NCI-H2196 treated with DMSO at 0.1 percent for 48 hours (cell line): ENCODE results near the gene UGGT1.

Experiments
- DNase-seq: peaks from one replicate; lab custom pipeline; 2025; ENCODE audit not compliant: unreplicated experiment; lab: John Stamatoyannopoulos, UW

UGGT1 gene

GRCh38 chr2:128105072-128105471, 14.1 kb downstream of the UGGT1 start:
- no peak for DNase-seq

GRCh38 chr2:128108166-128108565, 17.2 kb downstream of the UGGT1 start:
- no peak for DNase-seq

- no peak for DNase-seq
Measured at GRCh38 chr2:128109243-128109642, 18.2 kb downstream of the UGGT1 start.

- DNase-seq: no peak
Measured at GRCh38 chr2:128115921-128116623, 25.1 kb downstream of the UGGT1 start.

GRCh38 chr2:128134573-128134972, 43.6 kb downstream of the UGGT1 start:
- DNase-seq: no peak

GRCh38 chr2:128137094-128137616, 46.2 kb downstream of the UGGT1 start:
- no peak for DNase-seq

GRCh38 chr2:128139624-128140023, 48.6 kb downstream of the UGGT1 start:
- DNase-seq: no peak

- no peak for DNase-seq
Measured at GRCh38 chr2:128145651-128146050, 54.7 kb downstream of the UGGT1 start.

- DNase-seq: no peak
Measured at GRCh38 chr2:128153786-128154185, 62.8 kb downstream of the UGGT1 start.

- no peak for DNase-seq
Measured at GRCh38 chr2:128154225-128154624, 63.2 kb downstream of the UGGT1 start.

GRCh38 chr2:128155970-128156369, 65.0 kb downstream of the UGGT1 start:
- DNase-seq: no peak

- DNase-seq: no peak
Measured at GRCh38 chr2:128156812-128157211, 65.8 kb downstream of the UGGT1 start.

- no peak for DNase-seq
Measured at GRCh38 chr2:128157644-128158043, 66.6 kb downstream of the UGGT1 start.

- DNase-seq: no peak
Measured at GRCh38 chr2:128158176-128158575, 67.2 kb downstream of the UGGT1 start.

GRCh38 chr2:128159437-128159836, 68.4 kb downstream of the UGGT1 start:
- no peak for DNase-seq

GRCh38 chr2:128160616-128161275, 69.7 kb downstream of the UGGT1 start:
- no peak for DNase-seq

- no peak for DNase-seq
Measured at GRCh38 chr2:128162266-128162665, 71.3 kb downstream of the UGGT1 start.

GRCh38 chr2:128164311-128164710, 73.3 kb downstream of the UGGT1 start:
- DNase-seq: no peak

- no peak for DNase-seq
Measured at GRCh38 chr2:128166746-128167353, 75.8 kb downstream of the UGGT1 start.

- no peak for DNase-seq
Measured at GRCh38 chr2:128169094-128169493, 78.1 kb downstream of the UGGT1 start.

GRCh38 chr2:128169497-128169896, 78.5 kb downstream of the UGGT1 start:
- DNase-seq: no peak
